ENCODE data around the gene PCYT1B.

Gene PCYT1B

DNA sequence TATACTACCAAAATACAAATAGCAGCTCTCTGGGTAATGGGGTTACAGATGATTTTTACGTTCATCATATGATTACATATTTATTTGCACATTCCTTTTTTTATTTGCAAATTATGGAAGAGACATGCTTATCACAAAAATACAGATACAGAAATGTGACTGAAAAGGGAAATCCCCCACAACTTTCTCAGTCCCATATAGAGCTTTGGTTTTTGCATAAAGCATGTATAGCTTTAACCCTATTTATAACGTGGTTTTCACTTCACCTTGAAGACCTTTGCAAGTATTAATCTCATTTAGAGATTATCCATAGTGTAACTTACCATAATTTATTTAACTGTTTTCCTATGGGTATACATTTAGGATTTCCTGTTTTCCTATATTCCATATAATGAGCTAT lies 126.7 kb downstream of the PCYT1B start:
- DNase-seq, result no peak

DNA sequence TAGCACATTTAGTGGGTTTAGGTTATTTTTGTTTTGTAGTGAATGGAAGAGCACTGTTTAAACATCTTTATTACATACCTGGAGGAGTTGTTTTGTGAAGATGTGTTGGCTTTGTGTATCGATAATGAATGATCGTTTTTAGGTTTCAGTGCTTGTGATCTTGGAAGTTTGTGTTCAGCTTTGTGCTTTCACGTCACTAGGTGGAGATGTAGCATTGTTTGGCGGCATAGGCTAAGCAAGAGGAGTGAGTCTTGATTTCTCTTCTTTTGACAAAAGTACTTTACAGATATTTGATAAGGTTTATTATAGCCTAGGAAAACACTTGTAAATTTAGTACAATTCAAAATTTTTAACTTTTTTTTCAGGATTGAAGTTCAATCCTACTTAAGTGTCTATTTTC lies 131.7 kb downstream of the PCYT1B start:
- DNase-seq, result no peak

DNA sequence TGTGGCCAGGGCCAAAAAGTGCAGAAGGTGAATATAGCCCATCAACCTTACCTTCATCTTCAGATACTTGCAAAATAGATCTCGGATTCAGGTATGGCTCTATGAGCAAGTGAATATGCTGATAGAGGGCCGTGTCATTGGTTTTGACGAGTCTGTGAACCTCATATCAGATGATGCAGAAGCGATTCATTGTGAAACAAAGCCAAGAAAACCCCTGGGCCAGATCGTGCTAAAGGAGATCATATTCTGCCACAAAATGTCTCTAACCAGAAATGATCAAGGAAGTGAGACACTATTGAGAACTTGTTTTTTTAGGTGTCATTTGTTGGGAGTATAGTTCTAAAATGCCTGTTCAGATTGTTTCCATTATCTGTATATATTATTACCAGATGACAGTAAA lies 133.7 kb downstream of the PCYT1B start:
- no peak for DNase-seq

GRCh38 chrX:24508375-24508774 lies 138.8 kb downstream of the PCYT1B start:
- DNase-seq, result no peak

All from CD4-positive, alpha-beta T cell treated with Interleukin-12 subunit alpha and Interleukin-12 subunit beta, for 1 hour (primary cell).